MCF 10A (cell line): ENCODE results near the gene NMRK2. TPM values are rescaled to one million over a fixed set of nuclear protein-coding genes. Genes with fewer than 3 reads are reported as not detected.
"Not testable (repeated sequence)": the region's sequence is repeated elsewhere in the genome, so short reads cannot be mapped to it uniquely, and the experiment has no call there.

ENCODE experiments used
- BruUV-seq: library from RNA; stranded (reverse); fragments of 400-500 nt; replicated peaks from 2 replicates; lab custom pipeline; 2021; lab: Mats Ljungman, UMichigan
- CTCF ChIA-PET: fragments of 300-600 bp; sonication (Branson Sonifier 250); formaldehyde crosslinking; extraction: SDS; loops from one replicate; lab custom pipeline; 2021; ENCODE audit warnings: antibody characterized with exemption, inconsistent platforms; lab: Yijun Ruan, JAX
- POLR2A ChIA-PET: fragments of 300-600, 350-650 bp; sonication (Branson Sonifier 250); formaldehyde crosslinking; extraction: SDS; loops from one replicate; lab custom pipeline; 2020; ENCODE audit warnings: antibody characterized with exemption, inconsistent platforms; lab: Yijun Ruan, JAX
- DNase-seq: peaks from one replicate; pipeline ENCODE4 v3.0.0-alpha.2; 2018; ENCODE audit not compliant: unreplicated experiment
- H3K27ac Mint-ChIP-seq: one replicate; pipeline ENCODE4 v1.8.0; 2022; ENCODE audit warnings: mild to moderate bottlenecking, low read depth, mixed read lengths; ENCODE audit not compliant: unreplicated experiment
- H3K27me3 Mint-ChIP-seq: one replicate; pipeline ENCODE4 v1.8.0; 2022; ENCODE audit warnings: mixed read lengths; ENCODE audit not compliant: insufficient read depth, unreplicated experiment
- H3K36me3 Mint-ChIP-seq: one replicate; pipeline ENCODE4 v1.8.0; 2022; ENCODE audit warnings: mild to moderate bottlenecking, moderate library complexity, mixed read lengths; ENCODE audit not compliant: insufficient read depth, unreplicated experiment
- H3K4me1 Mint-ChIP-seq: one replicate; pipeline ENCODE4 v1.8.0; 2022; ENCODE audit warnings: mixed read lengths; ENCODE audit not compliant: insufficient read depth, unreplicated experiment
- H3K4me3 Mint-ChIP-seq: one replicate; pipeline ENCODE4 v1.8.0; 2022; ENCODE audit warnings: mild to moderate bottlenecking, moderate library complexity, mixed read lengths; ENCODE audit not compliant: unreplicated experiment
- H3K9me3 Mint-ChIP-seq: one replicate; pipeline ENCODE4 v1.8.0; 2022; ENCODE audit warnings: mixed read lengths; ENCODE audit not compliant: unreplicated experiment
- intact Hi-C: fragments of 100-400 bp; cut with micrococcal nuclease; formaldehyde crosslinking; loops from 2 replicates; pipeline ENCODE4 v1.14.1; 2022
- total RNA-seq: library from RNA; stranded (reverse); gene quantifications from 2 replicates; pipeline ENCODE4 v1.2.3, GENCODE V29; 2022
- TF ChIP-seq, protein P1 (sequence below): fragments of 200-600 bp; IDR thresholded peaks from one replicate; pipeline ENCODE4 v1.8.0; 2022; ENCODE audit warnings: antibody characterized with exemption, mild to moderate bottlenecking; ENCODE audit not compliant: unreplicated experiment

The NMRK2 gene
- total RNA-seq, 1 experiment from 2014 or later = not detected

DNA sequence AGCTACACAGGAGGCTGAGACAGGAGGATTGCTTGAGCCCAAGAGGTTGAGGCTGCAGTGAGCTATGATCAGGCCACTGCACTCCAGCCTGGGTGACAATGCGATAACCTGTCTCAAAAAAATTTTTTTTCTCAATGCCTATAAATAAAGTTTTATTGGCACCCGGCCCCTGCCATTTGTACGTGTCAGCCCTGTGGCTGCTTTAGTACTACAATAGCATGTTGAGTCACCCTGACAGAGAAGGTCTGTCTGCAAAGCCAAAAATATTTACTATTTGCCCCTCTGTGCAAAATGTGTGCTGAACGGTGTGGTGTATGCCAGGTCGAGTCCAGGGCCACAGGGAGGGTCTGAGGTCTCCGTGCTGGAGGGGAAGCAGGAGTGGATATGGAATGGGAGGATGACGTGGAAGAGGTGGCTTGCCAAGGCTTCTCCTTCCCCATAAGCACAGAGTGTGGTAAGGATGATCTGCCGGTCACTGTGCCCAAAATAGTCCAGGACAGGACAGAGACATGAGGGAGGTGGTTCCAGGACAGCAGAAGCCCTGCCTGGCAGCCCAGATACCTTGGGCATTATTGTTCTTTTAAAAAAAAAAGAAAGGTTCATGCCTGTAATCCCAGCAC, 10.0 kb downstream of the NMRK2 start:
- Mint-ChIP-seq H3K36me3 (no peaks in the 10 kb centered on the region), H3K4me3 (no peak overlapping the region), H3K27me3 (no peaks in the 10 kb centered on the region), H3K9me3 (no peaks in the 10 kb centered on the region), H3K4me1 (no peaks in the 10 kb centered on the region), H3K27ac (no peak overlapping the region)
- ChIA-PET CTCF (no interaction called here), POLR2A (interaction anchor here (1.2 kb wide), 1 partner anchor 180 kb away, joined by 3 read pairs; the partner anchor contains the start of gene MRPL54)
- BruUV-seq = no TSS peak
- intact Hi-C loops = no loop called here
- TF ChIP-seq, protein P1, sequence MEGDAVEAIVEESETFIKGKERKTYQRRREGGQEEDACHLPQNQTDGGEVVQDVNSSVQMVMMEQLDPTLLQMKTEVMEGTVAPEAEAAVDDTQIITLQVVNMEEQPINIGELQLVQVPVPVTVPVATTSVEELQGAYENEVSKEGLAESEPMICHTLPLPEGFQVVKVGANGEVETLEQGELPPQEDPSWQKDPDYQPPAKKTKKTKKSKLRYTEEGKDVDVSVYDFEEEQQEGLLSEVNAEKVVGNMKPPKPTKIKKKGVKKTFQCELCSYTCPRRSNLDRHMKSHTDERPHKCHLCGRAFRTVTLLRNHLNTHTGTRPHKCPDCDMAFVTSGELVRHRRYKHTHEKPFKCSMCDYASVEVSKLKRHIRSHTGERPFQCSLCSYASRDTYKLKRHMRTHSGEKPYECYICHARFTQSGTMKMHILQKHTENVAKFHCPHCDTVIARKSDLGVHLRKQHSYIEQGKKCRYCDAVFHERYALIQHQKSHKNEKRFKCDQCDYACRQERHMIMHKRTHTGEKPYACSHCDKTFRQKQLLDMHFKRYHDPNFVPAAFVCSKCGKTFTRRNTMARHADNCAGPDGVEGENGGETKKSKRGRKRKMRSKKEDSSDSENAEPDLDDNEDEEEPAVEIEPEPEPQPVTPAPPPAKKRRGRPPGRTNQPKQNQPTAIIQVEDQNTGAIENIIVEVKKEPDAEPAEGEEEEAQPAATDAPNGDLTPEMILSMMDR = no peak
- peak; percentile 14 for DNase-seq

DNA sequence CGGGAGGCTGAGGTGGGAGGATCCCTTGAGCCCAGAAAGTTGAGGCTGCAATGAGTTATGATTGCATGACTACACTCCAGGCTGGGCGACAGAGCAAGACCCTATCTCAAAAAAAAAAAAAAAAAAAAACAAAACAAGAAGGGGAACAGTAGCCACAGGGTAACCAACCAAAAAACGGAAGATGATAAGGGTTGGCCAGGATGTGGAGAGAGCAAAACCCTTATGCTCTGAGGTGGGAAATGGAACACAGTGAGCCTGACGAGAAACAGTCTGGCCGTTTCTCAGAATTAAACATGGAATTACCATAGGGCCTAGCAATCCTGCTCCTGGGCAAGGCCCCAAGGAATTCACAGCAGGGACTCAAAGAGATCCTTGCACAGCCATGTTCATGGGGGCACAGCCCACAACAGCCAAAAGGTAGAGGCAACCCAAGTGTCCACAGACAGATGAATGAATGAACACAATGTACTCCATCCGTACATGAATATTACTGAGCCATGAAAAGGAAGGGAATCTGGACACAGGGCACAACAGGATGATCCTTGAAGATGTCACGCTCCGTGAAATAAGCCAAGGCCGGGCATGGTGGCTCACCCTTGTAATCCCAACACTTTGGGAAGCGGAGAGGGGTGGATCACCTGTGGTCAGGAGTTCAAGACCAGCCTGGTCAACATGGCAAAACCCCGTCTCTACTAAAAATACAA, 11.3 kb downstream of the NMRK2 start:
- no peak for DNase-seq
- POLR2A ChIA-PET = interaction anchor here (1.2 kb wide), 1 partner anchor 182 kb away, joined by 3 read pairs; the partner anchor contains the start of gene MRPL54
- intact Hi-C loops = no loop called here

DNA sequence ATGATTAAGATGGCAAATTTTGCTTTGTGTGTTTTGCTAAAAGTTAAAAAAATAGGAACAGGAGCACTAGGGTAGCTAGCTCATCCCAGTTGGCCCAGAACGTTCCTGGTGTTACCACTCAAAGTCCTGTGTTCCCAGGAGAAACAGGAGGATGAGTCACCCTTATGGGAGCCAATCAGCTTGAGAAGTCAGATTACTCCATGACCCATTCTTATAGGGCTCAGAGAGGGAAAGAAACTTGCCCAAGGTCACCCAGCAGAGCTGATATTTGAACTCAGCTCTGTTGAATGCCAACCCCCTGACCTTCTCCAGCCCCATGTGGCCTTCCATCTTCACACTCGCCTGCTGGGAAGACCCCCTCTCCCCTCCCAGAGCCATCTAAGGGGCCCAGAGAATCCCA, 13.0 kb downstream of the NMRK2 start:
- no peaks in the 10 kb centered on the region for H3K9me3 Mint-ChIP-seq
- TF ChIP-seq, protein P1 = no peak
- BruUV-seq = no TSS peak
- DNase-seq = peak; percentile 30
- H3K27me3 Mint-ChIP-seq = no peaks in the 10 kb centered on the region
- H3K27ac Mint-ChIP-seq = no peak overlapping the region
- H3K36me3 Mint-ChIP-seq = no peaks in the 10 kb centered on the region
- H3K4me1 Mint-ChIP-seq = no peaks in the 10 kb centered on the region
- ChIA-PET CTCF (no interaction called here), POLR2A (no interaction called here)
- H3K4me3 Mint-ChIP-seq = no peak overlapping the region
- intact Hi-C loops = no loop called here

More for the DNA sequence above, 11.3 kb downstream of the NMRK2 start:
- H3K4me1 Mint-ChIP-seq = no peaks in the 10 kb centered on the region
- TF ChIP-seq, protein P1 = no peak
- no peaks in the 10 kb centered on the region for H3K9me3 Mint-ChIP-seq
- H3K27me3 Mint-ChIP-seq = no peaks in the 10 kb centered on the region
- BruUV-seq = no TSS peak
- H3K27ac Mint-ChIP-seq = no peak overlapping the region
- CTCF ChIA-PET = no interaction called here
- H3K36me3 Mint-ChIP-seq = no peaks in the 10 kb centered on the region
- H3K4me3 Mint-ChIP-seq = no peak overlapping the region

DNA sequence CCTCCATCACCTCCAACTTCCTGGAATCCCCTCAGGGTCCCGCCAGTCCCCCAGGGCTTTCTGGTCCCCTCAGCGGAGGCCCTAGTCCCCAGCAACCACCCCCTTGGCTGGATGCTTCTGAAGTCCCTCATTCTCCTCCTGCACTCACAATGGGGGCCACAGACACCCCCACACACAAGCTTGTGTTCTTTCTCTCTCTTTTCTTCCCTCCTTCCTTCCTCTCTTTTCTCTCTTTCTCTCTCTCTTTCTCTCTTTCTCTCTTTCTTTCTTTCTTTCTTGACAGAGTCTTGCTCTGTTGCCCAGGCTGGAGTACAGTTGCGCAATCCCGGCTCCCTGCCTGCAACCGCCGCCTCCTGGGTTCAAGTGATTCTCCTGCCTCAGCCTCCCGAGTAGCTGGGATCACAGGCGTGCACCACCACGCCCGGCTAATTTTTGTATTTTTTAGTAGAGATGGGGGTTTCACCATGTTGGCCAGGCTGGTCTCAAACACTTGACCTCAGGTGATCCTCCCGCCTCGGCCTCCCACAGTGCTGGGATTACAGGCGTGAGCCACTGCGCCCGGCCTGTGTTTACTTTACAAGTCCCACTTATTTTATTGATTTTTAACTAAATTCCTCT, 14.6 kb downstream of the NMRK2 start:
- H3K4me1 Mint-ChIP-seq, H3K4me3 Mint-ChIP-seq, BruUV-seq, H3K27ac Mint-ChIP-seq, DNase-seq, H3K27me3 Mint-ChIP-seq, POLR2A ChIA-PET, intact Hi-C loops, H3K36me3 Mint-ChIP-seq, H3K9me3 Mint-ChIP-seq: not testable (repeated sequence)
- CTCF ChIA-PET = interaction anchor here (0.6 kb wide), 1 partner anchor 290 kb away, joined by 3 read pairs; no protein-coding TSS in a partner anchor
